Measurements from ENCODE around the gene RAX2. TPM values are rescaled to one million over a fixed set of nuclear protein-coding genes. Genes with fewer than 3 reads are reported as not detected.

Gene RAX2
- total RNA-seq, 2 donors from 2014 or later, result not detected

GRCh38 chr19:3720349-3720917 is 51.6 kb downstream of the RAX2 start:
- DNase-seq, result no peak
- H3K36me3 Mint-ChIP-seq (ENCODE audit: insufficient read depth in 2 of 2), result no peaks in the 10 kb centered on the region
- no peaks in the 10 kb centered on the region for H3K27me3 Mint-ChIP-seq (ENCODE audit: low read depth)
- peaks cover 12% of the 10 kb centered on the region for H3K4me1 Mint-ChIP-seq (ENCODE audit: low read depth)
- H3K4me3 Mint-ChIP-seq, result no peak overlapping the region
- no peak for ATAC-seq (replicated peaks in 1 of 2)
- no peaks in the 10 kb centered on the region for H3K9me3 Mint-ChIP-seq
- H3K27ac Mint-ChIP-seq, result no peak overlapping the region

- DNase-seq, result no peak
- H3K4me3 Mint-ChIP-seq, result no peak overlapping the region
- no peak overlapping the region for H3K27ac Mint-ChIP-seq
- H3K36me3 Mint-ChIP-seq (ENCODE audit: insufficient read depth in 2 of 2), result no peaks in the 10 kb centered on the region
- no peaks in the 10 kb centered on the region for H3K27me3 Mint-ChIP-seq (ENCODE audit: low read depth)
- no peaks in the 10 kb centered on the region for H3K9me3 Mint-ChIP-seq
- peaks cover 8% of the 10 kb centered on the region for H3K4me1 Mint-ChIP-seq (ENCODE audit: low read depth)
- ATAC-seq (replicated peaks in 1 of 2), result no peak
These were observed 52.2 kb downstream of the RAX2 start for GRCh38 chr19:3719868-3720267.

Other genes with a start within 250 kb of the RAX2 start
- 10 to 100 TPM in 1 of 2 donors, 1 to 10 TPM in 1; 4.6 to 10.7 TPM for gene TEKTIP1, start 233.1 kb downstream of the RAX2 start, total RNA-seq
- gene MFSD12, start 214.6 kb downstream of the RAX2 start, total RNA-seq, result 10 to 100 TPM; 50.8 to 69.9 TPM
- gene HMG20B, start 199.3 kb downstream of the RAX2 start, total RNA-seq, result 10 to 100 TPM; 68.9 to 78.3 TPM
- gene GIPC3, start 186.8 kb downstream of the RAX2 start, total RNA-seq, result 1 to 10 TPM in 1 of 2 donors, under 1 TPM in 1; 0.65 to 1.1 TPM
- gene TBXA2R, start 165.4 kb downstream of the RAX2 start, total RNA-seq, result 1 to 10 TPM; 1.5 to 2.9 TPM
- 10 to 100 TPM; 24.4 to 31.2 TPM for gene CACTIN, start 145.4 kb downstream of the RAX2 start, total RNA-seq
- gene PIP5K1C, start 71.8 kb downstream of the RAX2 start, total RNA-seq, result 10 to 100 TPM; 16.0 to 21.0 TPM
- 1 to 10 TPM; 1.7 to 5.8 TPM for gene TJP3, start 63.8 kb downstream of the RAX2 start, total RNA-seq
- gene APBA3, start 10.5 kb downstream of the RAX2 start, total RNA-seq, result 10 to 100 TPM; 51.8 to 52.7 TPM
- gene MRPL54, start 9.5 kb downstream of the RAX2 start, total RNA-seq, result 10 to 100 TPM; 67.3 to 74.2 TPM
- 10 to 100 TPM; 15.5 to 19.2 TPM for gene MATK, start 14.2 kb upstream of the RAX2 start, total RNA-seq
- gene ZFR2, start 96.8 kb upstream of the RAX2 start, total RNA-seq, result under 1 TPM in 1 of 2 donors, not detected in 1; 0.56 TPM
- under 1 TPM in 1 of 2 donors, not detected in 1; 0.05 TPM for gene ATCAY, start 108.5 kb upstream of the RAX2 start, total RNA-seq
- gene NMRK2, start 160.8 kb upstream of the RAX2 start, total RNA-seq, result not detected
- gene DAPK3, start 198.9 kb upstream of the RAX2 start, total RNA-seq, result 10 to 100 TPM; 33.8 to 45.9 TPM
- gene EEF2, start 213.2 kb upstream of the RAX2 start, total RNA-seq, result 1,000 to 10,000 TPM; 3,876 to 4,058 TPM
- gene PIAS4, start 235.5 kb upstream of the RAX2 start, total RNA-seq, result 10 to 100 TPM; 33.4 TPM

Data from activated T-cell treated with anti-CD3 and anti-CD28 coated beads, Interleukin-2, amount 50 U/mL, for 72 hours (primary cell).